CD4-positive, alpha-beta T cell treated with Interleukin-6 for 4 hours (primary cell): ENCODE measurements around the gene GUCY2C.

Source experiments
- DNase-seq: peaks from one replicate; pipeline ENCODE4 v3.0.0-alpha.2; 2020; ENCODE audit warnings: mixed read lengths

GUCY2C gene

GRCh38 chr12:14618983-14619382, 77.4 kb downstream of the GUCY2C start:
- DNase-seq: peak; percentile 7

GRCh38 chr12:14614704-14615121, 81.7 kb downstream of the GUCY2C start:
- DNase-seq: no peak

GRCh38 chr12:14613718-14614117, 82.7 kb downstream of the GUCY2C start:
- no peak for DNase-seq

- DNase-seq: no peak
These were observed 83.4 kb downstream of the GUCY2C start for GRCh38 chr12:14612898-14613445.

GRCh38 chr12:14612250-14612649, 84.1 kb downstream of the GUCY2C start:
- no peak for DNase-seq

- no peak for DNase-seq
These were observed 84.7 kb downstream of the GUCY2C start for GRCh38 chr12:14611640-14612203.

- DNase-seq: no peak
These were observed 88.8 kb downstream of the GUCY2C start for GRCh38 chr12:14607568-14607967.

GRCh38 chr12:14605401-14605989, 90.9 kb downstream of the GUCY2C start:
- no peak for DNase-seq

GRCh38 chr12:14601692-14602478, 94.5 kb downstream of the GUCY2C start:
- DNase-seq: no peak

GRCh38 chr12:14597480-14597879, 98.9 kb downstream of the GUCY2C start:
- DNase-seq: no peak

- no peak for DNase-seq
These were observed 104.7 kb downstream of the GUCY2C start for GRCh38 chr12:14591719-14592118.

- DNase-seq: no peak
These were observed 107.0 kb downstream of the GUCY2C start for GRCh38 chr12:14589169-14590004.

- DNase-seq: no peak
These were observed 107.8 kb downstream of the GUCY2C start for GRCh38 chr12:14588571-14588970.

- no peak for DNase-seq
These were observed 117.8 kb downstream of the GUCY2C start for GRCh38 chr12:14578646-14579045.

- DNase-seq: no peak
These were observed 119.1 kb downstream of the GUCY2C start for GRCh38 chr12:14577344-14577743.

GRCh38 chr12:14576896-14577295, 119.5 kb downstream of the GUCY2C start:
- no peak for DNase-seq

- no peak for DNase-seq
These were observed 120.8 kb downstream of the GUCY2C start for GRCh38 chr12:14575585-14575984.

GRCh38 chr12:14573118-14573517, 123.3 kb downstream of the GUCY2C start:
- DNase-seq: no peak

- no peak for DNase-seq
These were observed 124.0 kb downstream of the GUCY2C start for GRCh38 chr12:14572401-14572800.

- no peak for DNase-seq
These were observed 124.6 kb downstream of the GUCY2C start for GRCh38 chr12:14571779-14572178.

GRCh38 chr12:14570231-14570630, 126.2 kb downstream of the GUCY2C start:
- no peak for DNase-seq

- no peak for DNase-seq
These were observed 128.8 kb downstream of the GUCY2C start, which contains the start of gene PLBD1 for GRCh38 chr12:14567351-14568162. TSS of gene PLBD1 (minus strand) at chr12:14567883. CDS start at chr12:14567696, 187 bp downstream.
